GM21786 (cell line): ENCODE results near the gene ESPL1.

ENCODE experiments used
- ATAC-seq: cut with Tn5 transposase; IDR thresholded peaks from one replicate; pipeline ENCODE4 v1.9.1; 2021; ENCODE audit not compliant: unreplicated experiment

ESPL1 gene

DNA sequence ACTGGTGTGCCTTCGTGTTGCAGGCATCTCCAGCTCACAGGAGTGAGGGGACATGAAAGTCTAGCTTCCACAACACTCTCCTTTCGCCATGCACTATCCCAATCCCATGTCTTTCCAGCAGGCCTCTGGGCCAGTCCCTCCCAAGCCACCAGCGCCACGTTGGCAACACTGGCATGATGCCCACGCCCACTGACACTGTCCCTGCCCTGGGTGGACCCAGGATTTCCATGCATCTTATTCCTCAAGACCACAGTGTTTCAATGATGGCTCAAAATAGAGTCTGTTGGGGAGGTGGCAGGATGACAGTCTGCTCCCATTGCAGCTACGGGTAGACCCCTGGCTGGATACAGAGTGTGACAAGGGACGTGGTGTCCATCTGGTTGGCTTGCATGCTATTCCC is 65.7 kb downstream of the ESPL1 start:
- ATAC-seq: no peak

- ATAC-seq: no peak
These were observed 66.7 kb downstream of the ESPL1 start for GRCh38 chr12:53334822-53335221.

GRCh38 chr12:53336181-53336681 is 68.1 kb downstream of the ESPL1 start, which contains the start of gene SP7:
TSS of gene SP7 (minus strand) at chr12:53336354. CDS start at chr12:53335646, 708 bp downstream.
- no peak for ATAC-seq

DNA sequence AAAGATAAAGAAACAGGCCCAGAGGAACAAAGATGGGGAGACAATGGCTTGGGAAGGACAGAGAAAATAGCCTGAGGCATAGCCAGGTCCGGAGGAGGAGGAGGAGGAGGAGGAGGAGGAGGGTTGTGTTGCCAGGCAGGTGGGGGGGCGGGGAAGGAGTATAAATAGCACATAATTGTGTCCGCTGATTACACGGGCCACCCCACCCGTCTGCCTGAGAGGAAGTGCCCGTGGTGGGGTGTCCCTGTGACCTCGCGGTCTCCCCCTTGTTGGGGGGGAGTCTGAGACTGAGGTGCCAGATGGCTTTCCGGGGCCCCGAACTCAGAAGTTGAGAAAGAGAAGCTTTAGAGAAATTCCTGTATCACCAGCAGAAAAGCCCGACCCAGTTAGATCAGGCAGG is 69.9 kb downstream of the ESPL1 start:
- no peak for ATAC-seq

- ATAC-seq: no peak
These were observed 70.8 kb downstream of the ESPL1 start for GRCh38 chr12:53338916-53339315.

- ATAC-seq: no peak
These were observed 72.3 kb downstream of the ESPL1 start for GRCh38 chr12:53340398-53340797.
